IPS-18a (cell line): ENCODE measurements around the gene LRRC8B.
"Not testable (repeated sequence)": the region's sequence is repeated elsewhere in the genome, so short reads cannot be mapped to it uniquely, and the experiment has no call there.

Source experiments
- H3K27ac ChIP-seq: one replicate; pipeline ENCODE4 v1.5.1; 2013; ENCODE audit warnings: low read length
- H3K27me3 ChIP-seq: one replicate; pipeline ENCODE4 v1.6.1; 2013; ENCODE audit warnings: mild to moderate bottlenecking, low read length; ENCODE audit not compliant: control insufficient read depth, insufficient read depth
- H3K36me3 ChIP-seq: one replicate; pipeline ENCODE4 v1.6.1; 2013; ENCODE audit warnings: low read depth, low read length; ENCODE audit not compliant: control insufficient read depth
- H3K4me1 ChIP-seq: one replicate; pipeline ENCODE4 v1.6.1; 2013; ENCODE audit warnings: low read depth, low read length; ENCODE audit not compliant: control insufficient read depth
- H3K4me3 ChIP-seq: one replicate; pipeline ENCODE4 v1.5.1; 2013; ENCODE audit warnings: low read length
- H3K9ac ChIP-seq: one replicate; pipeline ENCODE4 v1.6.1; 2013; ENCODE audit warnings: mild to moderate bottlenecking, low read length, moderate library complexity
- H3K9me3 ChIP-seq: one replicate; pipeline ENCODE4 v1.6.1; 2013; ENCODE audit warnings: low read depth, low read length; ENCODE audit not compliant: control insufficient read depth

The LRRC8B gene

DNA sequence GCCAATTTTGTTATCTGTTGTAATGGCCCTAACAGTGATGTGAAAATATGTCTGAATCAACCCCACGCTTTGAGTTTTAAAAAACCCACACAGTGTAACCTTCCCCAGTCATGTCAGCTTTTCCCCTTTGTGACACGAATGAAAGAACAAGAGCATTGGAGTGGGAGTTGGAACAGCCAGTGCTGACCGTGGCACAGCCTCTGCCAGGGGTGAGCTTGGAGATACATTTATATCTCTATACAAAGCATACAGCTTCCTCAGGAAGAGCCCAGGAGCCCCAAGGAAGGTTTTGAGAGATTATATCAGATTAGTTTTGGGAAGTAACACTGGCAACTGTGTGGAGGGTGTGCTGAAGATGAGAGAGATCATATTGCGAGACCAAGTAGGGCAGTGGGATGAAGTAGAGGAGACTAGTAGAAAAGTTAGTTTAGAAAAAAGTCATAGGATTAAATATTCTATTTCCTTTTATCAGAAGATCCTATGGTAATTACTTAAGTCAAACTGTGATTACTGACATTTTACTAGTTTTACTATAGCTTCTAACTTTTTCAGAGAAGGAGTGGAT lies 15.9 kb downstream of the LRRC8B start:
- Histone ChIP-seq H3K36me3 (no peaks in the 10 kb centered on the region), H3K4me1 (peaks cover 3% of the 10 kb centered on the region), H3K27me3 (no peaks in the 10 kb centered on the region), H3K27ac (no peak overlapping the region), H3K4me3 (no peak overlapping the region), H3K9me3 (no peaks in the 10 kb centered on the region), H3K9ac (no peak overlapping the region)

- no peaks in the 10 kb centered on the region for H3K36me3 ChIP-seq
- no peak overlapping the region for H3K27ac ChIP-seq
- no peaks in the 10 kb centered on the region for H3K9me3 ChIP-seq
- no peaks in the 10 kb centered on the region for H3K27me3 ChIP-seq
- no peak overlapping the region for H3K9ac ChIP-seq
- H3K4me1 ChIP-seq, result peaks cover 3% of the 10 kb centered on the region
- H3K4me3 ChIP-seq, result no peak overlapping the region
These were observed 17.7 kb downstream of the LRRC8B start for GRCh38 chr1:89542345-89542744.

DNA sequence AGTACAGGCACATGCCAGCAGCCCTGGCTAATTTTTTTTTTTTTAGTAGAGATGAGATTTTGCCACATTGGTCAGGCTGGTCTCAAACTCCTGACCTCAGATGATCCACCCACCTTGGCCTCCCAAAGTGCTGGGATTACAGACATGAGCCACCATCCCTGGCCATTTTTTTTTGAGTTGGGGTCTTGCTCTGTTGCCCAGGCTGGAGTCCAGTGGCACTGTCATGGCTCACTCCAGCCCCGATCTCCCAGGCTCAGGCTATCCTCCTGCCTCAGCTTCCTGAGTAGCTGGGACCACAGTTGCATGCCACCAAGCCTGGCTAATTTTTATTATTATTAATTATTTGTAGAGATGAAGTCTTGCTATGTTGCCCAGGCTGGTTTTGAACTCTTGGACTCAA lies 19.0 kb downstream of the LRRC8B start:
- H3K27ac ChIP-seq, H3K4me3 ChIP-seq, H3K9me3 ChIP-seq, H3K4me1 ChIP-seq, H3K9ac ChIP-seq, H3K36me3 ChIP-seq, H3K27me3 ChIP-seq: not testable (repeated sequence)

DNA sequence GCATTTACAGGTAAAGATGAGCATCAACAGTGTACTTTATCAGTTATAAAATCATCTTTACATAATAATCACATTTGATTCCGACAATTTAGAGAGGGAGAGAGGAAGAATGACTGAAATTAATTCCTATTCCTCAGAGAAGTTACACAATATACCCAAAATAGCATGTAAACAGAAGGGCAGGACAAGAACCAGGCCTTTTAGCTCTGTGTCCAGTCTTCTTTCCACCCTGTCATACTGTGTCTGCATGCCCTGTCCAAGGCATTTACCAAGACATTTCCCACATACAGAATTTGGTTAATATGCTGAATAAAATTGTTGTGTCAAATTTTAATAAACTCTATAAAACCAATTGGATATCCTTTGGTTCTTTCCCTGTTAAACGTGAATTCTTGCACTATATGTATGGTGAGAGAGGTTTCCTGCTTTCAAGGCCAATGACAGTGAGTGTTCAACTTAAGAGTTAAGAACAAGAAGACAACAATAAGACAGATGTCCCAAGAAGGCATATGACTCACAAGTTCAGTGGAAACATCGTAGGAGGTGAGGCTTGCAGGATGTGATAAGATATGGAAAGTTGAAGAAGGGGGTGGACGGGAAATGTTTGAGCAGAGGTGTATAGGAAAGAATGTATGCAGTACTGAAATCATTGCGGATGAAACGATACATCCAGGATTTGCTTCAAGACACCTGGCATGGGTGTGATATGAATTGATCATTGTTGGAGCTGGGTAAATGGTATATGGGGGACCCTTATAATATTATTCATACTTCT lies 20.8 kb downstream of the LRRC8B start:
- no peaks in the 10 kb centered on the region for H3K9me3 ChIP-seq
- no peaks in the 10 kb centered on the region for H3K4me1 ChIP-seq
- no peak overlapping the region for H3K27ac ChIP-seq
- H3K9ac ChIP-seq, result no peak overlapping the region
- H3K27me3 ChIP-seq, result no peaks in the 10 kb centered on the region
- no peak overlapping the region for H3K4me3 ChIP-seq
- no peaks in the 10 kb centered on the region for H3K36me3 ChIP-seq

GRCh38 chr1:89546082-89546889 lies 21.7 kb downstream of the LRRC8B start:
- no peak overlapping the region for H3K9ac ChIP-seq
- H3K9me3 ChIP-seq, result no peaks in the 10 kb centered on the region
- H3K4me3 ChIP-seq, result no peak overlapping the region
- no peak overlapping the region for H3K27ac ChIP-seq
- no peaks in the 10 kb centered on the region for H3K36me3 ChIP-seq
- no peaks in the 10 kb centered on the region for H3K27me3 ChIP-seq
- no peaks in the 10 kb centered on the region for H3K4me1 ChIP-seq

GRCh38 chr1:89546934-89547562 lies 22.4 kb downstream of the LRRC8B start:
- Histone ChIP-seq H3K4me3 (no peak overlapping the region), H3K9ac (no peak overlapping the region), H3K27me3 (no peaks in the 10 kb centered on the region), H3K36me3 (no peaks in the 10 kb centered on the region), H3K27ac (no peak overlapping the region), H3K9me3 (no peaks in the 10 kb centered on the region), H3K4me1 (no peaks in the 10 kb centered on the region)

DNA sequence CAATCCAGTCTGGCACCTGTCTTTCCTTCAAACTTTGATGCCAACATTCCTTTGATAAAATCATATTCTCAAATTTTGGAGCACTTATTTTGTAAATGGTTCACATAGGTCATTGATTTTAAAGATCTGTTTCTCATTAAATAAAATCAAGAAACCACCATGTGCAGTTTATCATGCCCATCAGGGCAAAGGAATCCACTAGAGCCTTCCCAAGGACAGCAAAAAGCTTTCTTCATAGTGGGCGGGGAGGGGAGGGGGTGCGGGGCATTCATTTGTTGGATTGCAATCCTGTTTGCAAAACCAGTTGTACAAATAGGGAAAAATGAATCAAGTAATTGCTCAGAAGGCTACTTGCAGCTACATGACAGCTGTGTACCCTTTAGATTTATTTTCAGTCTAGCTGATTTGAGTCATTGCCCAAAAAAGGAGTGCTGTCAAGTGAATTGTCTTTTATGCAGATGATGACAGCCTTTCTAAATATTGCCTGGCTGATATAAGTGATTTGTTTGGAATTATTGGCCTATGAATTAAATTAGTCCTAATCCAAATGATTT lies 23.0 kb downstream of the LRRC8B start:
- Histone ChIP-seq H3K4me1 (no peaks in the 10 kb centered on the region), H3K27ac (no peak overlapping the region), H3K9me3 (no peaks in the 10 kb centered on the region), H3K36me3 (no peaks in the 10 kb centered on the region), H3K9ac (no peak overlapping the region), H3K4me3 (no peak overlapping the region), H3K27me3 (no peaks in the 10 kb centered on the region)

- no peaks in the 10 kb centered on the region for H3K36me3 ChIP-seq
- H3K27me3 ChIP-seq, result no peaks in the 10 kb centered on the region
- no peaks in the 10 kb centered on the region for H3K9me3 ChIP-seq
- no peaks in the 10 kb centered on the region for H3K4me1 ChIP-seq
- H3K27ac ChIP-seq, result no peak overlapping the region
- no peak overlapping the region for H3K9ac ChIP-seq
- no peak overlapping the region for H3K4me3 ChIP-seq
These were observed 23.7 kb downstream of the LRRC8B start for GRCh38 chr1:89548122-89548857.

DNA sequence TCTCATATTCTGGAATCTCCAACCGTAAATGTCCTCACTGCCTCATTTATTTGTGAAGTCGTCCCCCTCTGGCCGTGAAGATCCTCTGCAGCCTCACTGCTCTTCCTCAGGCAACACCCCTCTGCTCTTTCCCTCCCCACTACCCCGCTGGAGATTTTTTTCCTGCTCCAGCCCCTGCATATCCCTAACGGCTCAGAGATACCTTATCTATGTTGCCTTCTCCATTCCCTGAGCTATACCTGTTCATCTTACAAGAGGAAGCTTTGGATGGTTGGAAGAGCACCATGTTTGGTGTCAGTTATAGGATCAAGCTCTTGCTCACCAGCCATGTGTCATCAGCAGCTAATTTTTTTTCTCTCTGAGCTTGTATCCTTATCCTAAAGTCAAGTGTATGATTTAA lies 26.4 kb downstream of the LRRC8B start:
- no peak overlapping the region for H3K4me3 ChIP-seq
- H3K36me3 ChIP-seq, result no peaks in the 10 kb centered on the region
- H3K27ac ChIP-seq, result no peak overlapping the region
- H3K4me1 ChIP-seq, result peaks cover 5% of the 10 kb centered on the region
- H3K27me3 ChIP-seq, result no peaks in the 10 kb centered on the region
- H3K9ac ChIP-seq, result no peak overlapping the region
- H3K9me3 ChIP-seq, result no peaks in the 10 kb centered on the region

- peaks cover 5% of the 10 kb centered on the region for H3K4me1 ChIP-seq
- H3K9me3 ChIP-seq, result no peaks in the 10 kb centered on the region
- H3K9ac ChIP-seq, result no peak overlapping the region
- H3K27ac ChIP-seq, result no peak overlapping the region
- H3K27me3 ChIP-seq, result no peaks in the 10 kb centered on the region
- H3K36me3 ChIP-seq, result no peaks in the 10 kb centered on the region
- H3K4me3 ChIP-seq, result no peak overlapping the region
These were observed 27.9 kb downstream of the LRRC8B start for GRCh38 chr1:89552471-89553081.
